Loucy (cell line): Measurements from ENCODE around the gene ZNF772.

ENCODE experiments used
- H2AFZ ChIP-seq: fragments of 200-600 bp; sonication (generic); 2 replicates; pipeline ENCODE4 v1.6.0; 2016; ENCODE audit warnings: antibody characterized with exemption, mild to moderate bottlenecking, low read length, moderate library complexity
- H3F3A ChIP-seq: fragments of 200-600 bp; 2 replicates; pipeline ENCODE4 v1.6.0; 2016; ENCODE audit warnings: antibody characterized with exemption, low read depth, mild to moderate bottlenecking
- H3K27me3 ChIP-seq: fragments of 200-600 bp; sonication (generic); 2 replicates; pipeline ENCODE4 v1.6.1; 2014; ENCODE audit warnings: low read length, mild to moderate bottlenecking; ENCODE audit not compliant: insufficient read depth, poor library complexity, severe bottlenecking
- H3K36me3 ChIP-seq: fragments of 200-600 bp; sonication (generic); 2 replicates; pipeline ENCODE4 v1.6.1; 2016; ENCODE audit warnings: low read length; ENCODE audit not compliant: insufficient read depth
- H3K4me1 ChIP-seq: fragments of 200-600 bp; sonication (generic); 2 replicates; pipeline ENCODE4 v1.5.1; 2014; ENCODE audit warnings: low read length, mild to moderate bottlenecking; ENCODE audit not compliant: insufficient read depth, poor library complexity, severe bottlenecking
- H3K4me2 ChIP-seq: fragments of 200-600 bp; sonication (generic); 2 replicates; pipeline ENCODE4 v1.6.0; 2014; ENCODE audit warnings: antibody characterized with exemption, low read length, low read depth, mild to moderate bottlenecking; ENCODE audit not compliant: poor library complexity, severe bottlenecking
- H3K4me3 ChIP-seq: fragments of 200-600 bp; sonication (generic); 2 replicates; pipeline ENCODE4 v1.5.1; 2014; ENCODE audit warnings: low read length, mild to moderate bottlenecking, mixed read lengths; ENCODE audit not compliant: poor library complexity, severe bottlenecking
- H3K79me2 ChIP-seq: fragments of 200-600 bp; sonication (generic); 2 replicates; pipeline ENCODE4 v1.6.1; 2014; ENCODE audit warnings: low read length; ENCODE audit not compliant: insufficient read depth
- H3K9ac ChIP-seq: fragments of 200-600 bp; sonication (generic); 2 replicates; pipeline ENCODE4 v1.6.0; 2014; ENCODE audit warnings: mild to moderate bottlenecking, low read depth, low read length, moderate library complexity; ENCODE audit not compliant: poor library complexity, severe bottlenecking
- H3K9me2 ChIP-seq: fragments of 200-600 bp; sonication (generic); replicated peaks from 2 replicates; pipeline ENCODE4 v1.6.1; 2016; ENCODE audit warnings: low read depth, low read length, mixed read lengths
- H3K9me3 ChIP-seq: fragments of 200-600 bp; sonication (generic); 2 replicates; pipeline ENCODE4 v1.6.1; 2014; ENCODE audit warnings: mild to moderate bottlenecking, antibody characterized with exemption, low read length, low read depth; ENCODE audit not compliant: insufficient read depth
- H4K20me1 ChIP-seq: fragments of 200-600 bp; sonication (generic); 2 replicates; pipeline ENCODE4 v1.6.0; 2014; ENCODE audit warnings: antibody characterized with exemption, low read length, mild to moderate bottlenecking; ENCODE audit not compliant: insufficient read depth, poor library complexity, severe bottlenecking
- CTCF ChIP-seq: fragments of 200-600 bp; sonication (generic); conservative IDR thresholded peaks from 2 replicates; pipeline ENCODE4 v1.5.1; 2014; ENCODE audit warnings: mild to moderate bottlenecking, antibody characterized with exemption, low read length
- EZH2phosphoT487 ChIP-seq: fragments of 200-600 bp; IDR thresholded peaks from 2 replicates; pipeline ENCODE4 v1.6.1; 2018; ENCODE audit warnings: antibody characterized with exemption, mild to moderate bottlenecking, moderate library complexity, borderline replicate concordance

The ZNF772 gene

GRCh38 chr19:57443121-57443696, 34.2 kb downstream of the ZNF772 start:
- Histone ChIP-seq H3K36me3 (peaks cover 27% of the 10 kb centered on the region; the same call in 1 of the 2 replicates), H3K4me1 (peaks cover 8% of the 10 kb centered on the region), H3K9me3 (no peaks in the 10 kb centered on the region), H3K79me2 (peaks cover 38% of the 10 kb centered on the region; the same call in 1 of the 2 replicates), H3F3A (no peaks in the 10 kb centered on the region), H2AFZ (no peak overlapping the region), H3K4me2 (no peak overlapping the region), H3K27me3 (no peaks in the 10 kb centered on the region), H4K20me1 (no peaks in the 10 kb centered on the region), H3K9me2 (no peaks in the 10 kb centered on the region), H3K9ac (no peak overlapping the region), H3K4me3 (no peak overlapping the region)
- no peak for TF ChIP-seq EZH2phosphoT487

GRCh38 chr19:57441979-57442752, 35.2 kb downstream of the ZNF772 start:
- Histone ChIP-seq H3K9me3 (no peaks in the 10 kb centered on the region), H3K27me3 (no peaks in the 10 kb centered on the region), H3K9ac (no peak overlapping the region), H3F3A (no peaks in the 10 kb centered on the region), H4K20me1 (no peaks in the 10 kb centered on the region), H3K36me3 (peaks cover 27% of the 10 kb centered on the region; the same call in 1 of the 2 replicates), H3K79me2 (peaks cover 45% of the 10 kb centered on the region; the same call in 1 of the 2 replicates), H3K4me3 (no peak overlapping the region), H3K9me2 (no peaks in the 10 kb centered on the region), H2AFZ (no peak overlapping the region), H3K4me2 (no peak overlapping the region), H3K4me1 (peaks cover 8% of the 10 kb centered on the region)
- TF ChIP-seq CTCF (no peak), EZH2phosphoT487 (no peak)

GRCh38 chr19:57438925-57439324, 38.4 kb downstream of the ZNF772 start:
- peaks cover 64% of the 10 kb centered on the region for H3K79me2 ChIP-seq

More at GRCh38 chr19:57438925-57439324, 38.4 kb downstream of the ZNF772 start:
- Histone ChIP-seq H3K4me3 (no peak overlapping the region), H3K9me2 (no peaks in the 10 kb centered on the region), H3K36me3 (peaks cover 13% of the 10 kb centered on the region; the same call in 1 of the 2 replicates), H3K4me1 (peaks cover 22% of the 10 kb centered on the region), H3F3A (no peaks in the 10 kb centered on the region), H3K9ac (no peak overlapping the region), H2AFZ (no peak overlapping the region), H3K27me3 (no peaks in the 10 kb centered on the region), H3K4me2 (peak overlapping the region; percentile 32), H3K9me3 (no peaks in the 10 kb centered on the region), H4K20me1 (peaks cover 11% of the 10 kb centered on the region)
- no peak for TF ChIP-seq EZH2phosphoT487
- 0 out of 2 replicates have a peak, but pooled peaks have one; percentile 10 for TF ChIP-seq CTCF
